GM10847 (cell line): ENCODE results near the gene ANP32E.

Experiments
- POLR2A ChIP-seq: IDR thresholded peaks from 2 replicates; pipeline ENCODE4 v1.6.1; 2011; ENCODE audit not compliant: insufficient read length; ENCODE audit errors: extremely low read depth

ANP32E gene

GRCh38 chr1:150235852-150236613, at the start of gene ANP32E:
TSS of gene ANP32E (minus strand) at chr1:150236112. CDS start at chr1:150235786, 326 bp downstream.
- TF ChIP-seq POLR2A, result peak; percentile 95

DNA sequence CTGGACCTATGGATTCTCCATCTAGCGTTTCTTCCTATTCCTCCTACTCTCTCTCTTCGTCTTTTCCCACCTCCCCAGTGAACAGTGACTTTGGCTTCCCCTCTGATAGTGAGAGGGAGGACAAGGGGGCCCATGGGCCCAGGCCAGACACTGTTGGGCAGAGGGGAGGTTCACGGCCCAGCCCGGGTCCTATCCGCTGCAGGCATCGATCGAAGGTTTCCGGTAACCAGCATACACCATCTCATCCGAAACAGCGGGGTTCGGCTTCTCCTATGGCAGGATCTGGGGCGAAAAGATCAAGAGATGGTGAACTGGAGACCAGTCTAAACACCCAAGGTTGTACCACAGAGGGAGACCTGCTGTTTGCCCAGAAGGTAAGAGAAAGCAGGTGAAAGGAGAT, 47.3 kb upstream of the ANP32E start:
- TF ChIP-seq POLR2A, result no peak

GRCh38 chr1:150282558-150282958, 46.6 kb upstream of the ANP32E start:
- TF ChIP-seq POLR2A, result no peak

- no peak for TF ChIP-seq POLR2A
These were observed 46.0 kb upstream of the ANP32E start, which contains the start of gene CIART for GRCh38 chr1:150281758-150282557. TSS of gene CIART (plus strand) at chr1:150282554. CDS start at chr1:150283268, 714 bp downstream.

DNA sequence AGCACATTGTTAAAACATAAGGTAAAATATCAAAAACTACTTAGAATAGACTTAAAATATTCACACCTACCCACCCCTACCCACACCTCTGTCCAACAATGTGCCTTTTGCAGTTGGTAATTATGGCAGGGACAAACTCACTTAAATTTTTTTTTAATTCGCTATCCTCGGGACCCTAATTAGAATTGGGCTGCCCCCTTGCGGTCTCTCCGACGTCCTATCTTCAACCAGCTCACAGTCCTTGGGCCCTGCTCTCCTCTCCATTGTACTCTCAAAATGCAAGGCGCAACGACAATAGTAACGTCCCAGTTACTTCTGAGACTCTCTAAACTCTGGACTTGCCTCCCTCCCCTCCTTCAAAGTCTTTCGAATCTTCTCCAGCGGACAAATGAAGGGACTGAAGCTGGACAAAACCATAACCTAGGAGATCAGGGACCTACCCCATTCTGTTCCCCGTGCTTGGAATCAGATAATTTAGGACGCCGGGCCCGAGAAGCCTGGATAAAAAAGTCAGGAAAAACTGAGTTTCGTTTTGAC, 45.4 kb upstream of the ANP32E start:
- no peak for TF ChIP-seq POLR2A

- no peak for TF ChIP-seq POLR2A
These were observed 44.3 kb upstream of the ANP32E start for GRCh38 chr1:150280138-150280707.

- TF ChIP-seq POLR2A, result no peak
These were observed 37.4 kb upstream of the ANP32E start for GRCh38 chr1:150273311-150273710.

GRCh38 chr1:150271291-150271959, 35.5 kb upstream of the ANP32E start:
- no peak for TF ChIP-seq POLR2A

DNA sequence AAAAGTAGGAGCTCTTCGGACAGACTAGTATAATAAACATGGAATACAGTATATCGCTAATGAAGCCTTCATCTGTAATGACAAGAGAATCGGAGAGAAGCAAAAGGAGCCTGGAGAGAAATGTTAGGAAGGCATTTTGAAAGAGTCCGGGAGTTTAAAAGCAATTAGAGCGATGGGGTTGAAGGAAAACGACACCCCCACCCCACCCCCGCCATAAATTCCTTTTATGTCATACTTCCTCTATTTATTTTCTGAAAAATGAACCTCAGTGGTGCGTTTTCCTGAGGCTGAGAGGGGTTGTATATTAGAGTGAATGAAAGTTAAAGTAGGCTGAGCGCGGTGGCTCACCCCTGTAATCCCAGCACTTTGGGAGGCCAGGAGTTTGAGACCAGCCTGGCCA, 33.5 kb upstream of the ANP32E start:
- TF ChIP-seq POLR2A, result no peak

GRCh38 chr1:150268705-150269403, 32.9 kb upstream of the ANP32E start, which contains the start of gene APH1A:
TSS of gene APH1A (minus strand) at chr1:150269016. CDS start at chr1:150268810, 206 bp downstream.
- TF ChIP-seq POLR2A, result no peak

GRCh38 chr1:150268340-150268704, 32.4 kb upstream of the ANP32E start:
- no peak for TF ChIP-seq POLR2A

DNA sequence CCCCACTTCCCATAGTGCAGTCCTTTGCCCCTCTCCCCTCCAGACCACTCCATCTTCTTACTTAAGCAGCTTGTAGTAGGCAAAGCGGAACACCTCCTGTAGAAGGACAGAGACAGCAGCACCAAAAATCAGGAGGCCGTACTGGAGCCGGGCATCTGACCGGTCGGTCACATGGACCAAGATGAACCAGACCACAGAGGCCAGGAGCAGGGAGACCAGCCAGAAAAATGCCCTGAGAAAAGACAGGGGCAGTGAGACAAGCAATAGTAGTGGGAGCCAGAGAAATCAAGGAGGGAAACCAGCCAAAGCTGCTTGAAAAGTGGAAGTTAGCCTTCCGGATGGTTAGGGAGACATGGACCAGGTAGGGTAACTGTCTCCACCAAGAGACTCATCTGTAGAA, 32.0 kb upstream of the ANP32E start:
- TF ChIP-seq POLR2A, result no peak

DNA sequence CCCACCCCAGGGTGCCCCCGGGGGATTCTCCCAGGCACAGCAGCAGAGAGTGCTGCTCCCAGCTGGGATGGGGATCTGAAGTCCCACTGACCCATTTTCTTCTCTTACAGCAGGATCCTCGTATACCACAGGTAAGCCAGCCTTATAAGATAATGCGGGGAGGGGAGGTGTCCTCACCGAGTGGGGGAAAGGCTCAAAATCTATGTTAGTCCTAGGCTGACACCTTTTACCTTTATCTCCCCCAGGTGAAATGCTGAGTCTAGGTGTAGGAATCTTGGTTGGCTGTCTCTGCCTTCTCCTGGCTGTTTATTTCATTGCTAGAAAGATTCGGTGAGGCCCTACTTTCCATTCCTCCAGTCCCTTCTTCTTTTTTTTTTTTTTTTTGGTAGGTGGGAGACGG, 27.6 kb upstream of the ANP32E start:
- TF ChIP-seq POLR2A, result no peak
